H1 (cell line): Measurements from ENCODE around the gene MARK3. TPM values are rescaled to one million over a fixed set of nuclear protein-coding genes. Genes with fewer than 3 reads are reported as not detected.

Experiments
- CTCF ChIA-PET: fragments of 300-600 bp; sonication (Branson Sonifier 250); formaldehyde crosslinking; loops from one replicate; lab custom pipeline; 2021; ENCODE audit not compliant: partially characterized antibody; lab: Charles Lee
- POLR2A ChIA-PET: fragments of 300-600 bp; sonication (Branson Sonifier 250); formaldehyde crosslinking; loops from one replicate; lab custom pipeline; 2021; ENCODE audit warnings: inconsistent platforms; ENCODE audit not compliant: partially characterized antibody; lab: Charles Lee
- DNase-seq, 2 experiments: peaks; one replicate each; pipeline versions ENCODE4 v3.0.0 to v3.0.0-alpha.2; 2010 to 2022; ENCODE audit warnings: low spot score in 2 of 2, low read depth in 1 of 2, mixed read lengths in 1 of 2
- FAIRE-seq: peaks from 2 replicates; lab custom pipeline; 2011; peaks lifted over from hg19 to GRCh38; lab: Jason Lieb, UNC
- H2AFZ ChIP-seq: 2 replicates; pipeline ENCODE4 v1.8.1; 2012; ENCODE audit warnings: low read length, inconsistent platforms
- H2AK5ac ChIP-seq: 2 replicates; pipeline ENCODE4 v1.6.1; 2013; ENCODE audit warnings: low read depth, low read length
- H2BK120ac ChIP-seq: replicated peaks from 2 replicates; pipeline ENCODE3; 2013; ENCODE audit warnings: low read depth, low read length, inconsistent platforms
- H2BK12ac ChIP-seq: 2 replicates; pipeline ENCODE4 v1.6.1; 2013; ENCODE audit warnings: low read depth, low read length
- H2BK15ac ChIP-seq: 2 replicates; pipeline ENCODE4 v1.6.1; 2013; ENCODE audit warnings: low read length
- H2BK20ac ChIP-seq: 2 replicates; pipeline ENCODE4 v1.6.1; 2013; ENCODE audit warnings: low read length
- H2BK5ac ChIP-seq: 2 replicates; pipeline ENCODE4 v1.6.1; 2013; ENCODE audit warnings: low read depth, low read length
- H3K14ac ChIP-seq: 2 replicates; pipeline ENCODE4 v1.6.1; 2013; ENCODE audit warnings: inconsistent platforms; ENCODE audit not compliant: insufficient read length
- H3K18ac ChIP-seq: 2 replicates; pipeline ENCODE4 v1.6.1; 2013; ENCODE audit warnings: low read length; ENCODE audit errors: extremely low read depth
- H3K23ac ChIP-seq: 2 replicates; pipeline ENCODE4 v1.6.1; 2013; ENCODE audit warnings: inconsistent platforms; ENCODE audit not compliant: insufficient read length
- H3K23me2 ChIP-seq: 2 replicates; pipeline ENCODE4 v1.6.1; 2013; ENCODE audit warnings: low read depth, low read length
- H3K27ac ChIP-seq: 2 replicates; pipeline ENCODE4 v1.6.1; 2011; ENCODE audit warnings: low read depth, low read length, inconsistent platforms
- H3K27me3 ChIP-seq, 4 experiments: replicated peaks in 1 of 4; 1 replicate in 1 of 4; 2 replicates in 3 of 4; pipeline versions ENCODE4 v1.6.1 to v1.8.1; 2011 to 2013; ENCODE audit warnings: low read length in 3 of 4, mild to moderate bottlenecking in 3 of 4, inconsistent platforms in 2 of 4, mixed read lengths in 2 of 4, moderate library complexity in 1 of 4; ENCODE audit not compliant: control insufficient read depth in 3 of 4, insufficient read depth in 3 of 4; ENCODE audit errors: extremely low read depth in 1 of 4
- H3K36me3 ChIP-seq, 4 experiments: 2 replicates each; pipeline versions ENCODE4 v1.6.1 to v1.8.1; 2011 to 2013; ENCODE audit warnings: mild to moderate bottlenecking in 4 of 4, low read length in 3 of 4, moderate library complexity in 2 of 4, control low read depth in 1 of 4, inconsistent platforms in 1 of 4; ENCODE audit not compliant: insufficient read depth in 4 of 4, control insufficient read depth in 2 of 4
- H3K4ac ChIP-seq: replicated peaks from 2 replicates; pipeline ENCODE3; 2013; ENCODE audit warnings: low read length, low read depth, mixed read lengths, inconsistent platforms; ENCODE audit not compliant: insufficient read length
- H3K4me1 ChIP-seq, 4 experiments: replicated peaks in 1 of 4; 1 replicate in 1 of 4; 2 replicates in 3 of 4; pipeline versions ENCODE4 v1.6.1 to v1.8.1; 2011 to 2013; ENCODE audit warnings: low read length in 3 of 4, inconsistent platforms in 2 of 4, mixed read lengths in 1 of 4; ENCODE audit not compliant: insufficient read depth in 4 of 4, control insufficient read depth in 3 of 4
- H3K4me2 ChIP-seq, 2 experiments: 2 replicates each; pipeline versions ENCODE4 v1.6.1 to v1.8.1; 2011 to 2013; ENCODE audit warnings: low read depth in 2 of 2, low read length in 2 of 2, control low read depth in 1 of 2, inconsistent platforms in 1 of 2, mild to moderate bottlenecking in 1 of 2; ENCODE audit not compliant: insufficient read depth in 1 of 2
- H3K4me3 ChIP-seq, 4 experiments: fragments of 200-600, 300-600 bp in 1 of 4; sonication (generic), shearing (Covaris generic), sonication (Bioruptor Twin) in 1 of 4; 2 replicates each; pipeline versions ENCODE4 v1.5.1 to v1.8.1; 2011 to 2016; ENCODE audit warnings: low read length in 4 of 4, low read depth in 3 of 4, control low read depth in 2 of 4, inconsistent platforms in 2 of 4, mild to moderate bottlenecking in 2 of 4, mixed read lengths in 1 of 4, moderate library complexity in 1 of 4; ENCODE audit not compliant: insufficient read depth in 2 of 4; ENCODE audit errors: extremely low read depth in 1 of 4
- H3K56ac ChIP-seq: replicated peaks from 2 replicates; pipeline ENCODE3; 2013; ENCODE audit warnings: low read depth, mild to moderate bottlenecking, mixed read lengths, low read length, inconsistent platforms; ENCODE audit not compliant: insufficient read length
- H3K79me1 ChIP-seq: 2 replicates; pipeline ENCODE4 v1.6.1; 2013; ENCODE audit warnings: low read depth, low read length, control low read depth
- H3K79me2 ChIP-seq, 2 experiments: 2 replicates each; pipeline versions ENCODE4 v1.6.1 to v1.8.1; 2012 to 2013; ENCODE audit warnings: low read length in 2 of 2, mild to moderate bottlenecking in 2 of 2, inconsistent platforms in 1 of 2; ENCODE audit not compliant: insufficient read depth in 2 of 2, control insufficient read depth in 1 of 2
- H3K9ac ChIP-seq, 4 experiments: replicated peaks in 1 of 4; 1 replicate in 1 of 4; 2 replicates in 3 of 4; pipeline versions ENCODE4 v1.6.1 to v1.8.1; 2011 to 2013; ENCODE audit warnings: low read depth in 3 of 4, low read length in 3 of 4, control low read depth in 2 of 4, mild to moderate bottlenecking in 2 of 4, moderate library complexity in 2 of 4, inconsistent platforms in 1 of 4; ENCODE audit errors: extremely low read depth in 1 of 4
- H3K9me3 ChIP-seq, 2 experiments: 2 replicates each; pipeline versions ENCODE4 v1.6.1 to v1.8.1; 2012 to 2013; ENCODE audit warnings: mild to moderate bottlenecking in 2 of 2, moderate library complexity in 2 of 2, control low read depth in 1 of 2, inconsistent platforms in 1 of 2, low read depth in 1 of 2, low read length in 1 of 2, mixed read lengths in 1 of 2; ENCODE audit not compliant: insufficient read depth in 2 of 2
- H4K20me1 ChIP-seq, 2 experiments: replicated peaks in 1 of 2; 2 replicates each; pipeline versions ENCODE3 to v1.8.1; 2011 to 2013; ENCODE audit warnings: inconsistent platforms in 2 of 2, low read length in 2 of 2, mild to moderate bottlenecking in 1 of 2; ENCODE audit not compliant: insufficient read depth in 2 of 2, control insufficient read depth in 1 of 2
- H4K5ac ChIP-seq: 2 replicates; pipeline ENCODE4 v1.6.1; 2013; ENCODE audit warnings: low read length, low read depth, mixed read lengths, inconsistent platforms; ENCODE audit not compliant: insufficient read length
- H4K8ac ChIP-seq: 2 replicates; pipeline ENCODE4 v1.8.0; 2013; ENCODE audit warnings: mild to moderate bottlenecking, moderate library complexity, low read length, inconsistent platforms; ENCODE audit not compliant: insufficient read depth; ENCODE audit errors: extremely low read depth
- H4K91ac ChIP-seq: replicated peaks from 2 replicates; pipeline ENCODE3; 2013; ENCODE audit warnings: low read length, mixed read lengths, inconsistent platforms; ENCODE audit not compliant: insufficient read length
- JUN ChIP-seq: IDR thresholded peaks from 2 replicates; pipeline ENCODE4 v1.6.1; 2011; ENCODE audit warnings: low read depth, mild to moderate bottlenecking, improper control_type of control experiment, low read length
- KDM5A ChIP-seq: fragments of 200-600 bp; IDR thresholded peaks from 2 replicates; pipeline ENCODE4 v1.7.1; 2012; ENCODE audit warnings: mild to moderate bottlenecking, low read length, inconsistent platforms, mixed read lengths
- SIN3A ChIP-seq, 2 experiments: IDR thresholded peaks in 1 of 2; conservative IDR thresholded peaks in 1 of 2; 2 replicates each; pipeline ENCODE4 v1.6.1; 2011 to 2012; ENCODE audit warnings: low read length in 2 of 2, improper control_type of control experiment in 1 of 2, low read depth in 1 of 2, mild to moderate bottlenecking in 1 of 2
- SIRT6 ChIP-seq: IDR thresholded peaks from one replicate; pipeline ENCODE4 v1.7.1; 2012; ENCODE audit warnings: low read length, inconsistent platforms
- WGBS, 2 experiments: shearing (Covaris generic) in 1 of 2; methylation state at CpG; one replicate each; pipeline versions ENCODE4 v1.1.6 to v1.1.7; 2013 to 2015; ENCODE audit warnings: low lambda C conversion rate in 2 of 2, mixed read lengths in 2 of 2, inconsistent platforms in 1 of 2, low coverage in 1 of 2, missing lambda C conversion rate in 1 of 2; ENCODE audit not compliant: insufficient replicate concordance in 2 of 2, insufficient coverage in 1 of 2, insufficient read length in 1 of 2; ENCODE audit errors: extremely low coverage in 1 of 2, missing lambda C conversion rate in 1 of 2; 5-methylcytosine and 5-hydroxymethylcytosine counted together
- polyA plus RNA-seq, 7 experiments: library from polyadenylated mRNA; depleted of rRNA in 3 of 7; stranded (reverse) in 5 of 7; unstranded in 2 of 7; fragments of >200 nt in 5 of 7; fragments of 200-250 nt in 2 of 7; gene quantifications; 1 replicate in 5 of 7; 2 replicates in 1 of 7; 4 replicates in 1 of 7; pipeline versions ENCODE4 v1.2.1 to v1.2.3, GENCODE V29; 2011 to 2013; ENCODE audit warnings: missing spikeins in 2 of 7, mixed read lengths in 2 of 7
- total RNA-seq: library from RNA; stranded (reverse); fragmentation: NEBNext Ultra II Directional; extraction: Animal tissue kit (Norgen Biotek cat#: 25700); gene quantifications from 2 replicates; pipeline ENCODE4 v1.2.1, GENCODE V29; 2021

The MARK3 gene
- total and polyA plus RNA-seq, 2 of the 8 experiments (the other 6 are each of a cell fraction or from before 2014, with no cell fraction given) = 39.4 to 76.9 TPM

- H3K4me3 ChIP-seq = no peak overlapping the region
- no peak overlapping the region for H3K23ac ChIP-seq
- H4K5ac ChIP-seq = no peak overlapping the region
- no peak overlapping the region for H2AK5ac ChIP-seq
- H4K20me1 ChIP-seq = peaks cover 0 to 4% of the 10 kb centered on the region in 2 experiments
- no peaks in the 10 kb centered on the region for H3K23me2 ChIP-seq
- no peak overlapping the region for H3K18ac ChIP-seq
- no peak overlapping the region for H3K14ac ChIP-seq
- no peak overlapping the region for H2AFZ ChIP-seq
- H3K4me1 ChIP-seq = no peaks in the 10 kb centered on the region
- no peak overlapping the region for H2BK120ac ChIP-seq
- FAIRE-seq (no peak), DNase-seq (no peak)
- no peak overlapping the region for H2BK5ac ChIP-seq
- H3K27ac ChIP-seq = no peak overlapping the region
- WGBS, 2 experiments = 92% methylated on average over 6 of the region's 6 CpGs; no CpG with 5 or more reads in 1 of the 2 experiments
- POLR2A ChIA-PET = interaction anchor here (1.2 to 1.6 kb wide), 2 partner anchors 24 to 153 kb away, joined by 3 to 9 read pairs; partner anchors contain the start of gene EIF5
- CTCF ChIA-PET = interaction anchor here (0.7 to 4.4 kb wide), 3 partner anchors 11 to 43 kb away, joined by 3 to 16 read pairs (median 4); no protein-coding TSS in a partner anchor
- no peak overlapping the region for H2BK20ac ChIP-seq
- H2BK12ac ChIP-seq = no peak overlapping the region
- no peak overlapping the region for H3K4me2 ChIP-seq
- H3K4ac ChIP-seq = no peak overlapping the region
- H3K36me3 ChIP-seq = peaks cover 4 to 22% (median 11%) of the 10 kb centered on the region in 4 experiments; a peak in 6 of 8 replicates
- H3K79me1 ChIP-seq = no peaks in the 10 kb centered on the region; the same call in 1 of the 2 replicates
- H3K27me3 ChIP-seq = no peaks in the 10 kb centered on the region
- H4K91ac ChIP-seq = no peak overlapping the region
- no peaks in the 10 kb centered on the region for H3K79me2 ChIP-seq
- no peak overlapping the region for H2BK15ac ChIP-seq
- no peak overlapping the region for H3K9ac ChIP-seq
- no peak overlapping the region for H3K56ac ChIP-seq
- H3K9me3 ChIP-seq = no peaks in the 10 kb centered on the region
- H4K8ac ChIP-seq = no peak overlapping the region
- TF ChIP-seq KDM5A (no peak), JUN (no peak), SIRT6 (no peak), SIN3A (conservative IDR thresholded peaks at IDR 0.05 in 1 of 2, IDR thresholded peaks at IDR 0.05 in 1 of 2; ENCODE audit: low read depth in 1 of 2, low read length in 2 of 2) (no peak)
Measured at GRCh38 chr14:103488071-103488470, 102.9 kb downstream of the MARK3 start.
